HPDE6-E6E7 (cell line): ENCODE measurements around the gene INSR.
"Not testable (repeated sequence)": the region's sequence is repeated elsewhere in the genome, so short reads cannot be mapped to it uniquely, and the experiment has no call there.

Experiments used
- DNase-seq: peaks from one replicate; pipeline ENCODE4 v3.0.0; 2011; ENCODE audit warnings: missing footprints; ENCODE audit errors: extremely low spot score

The INSR gene

GRCh38 chr19:7258041-7258839 lies 36.0 kb downstream of the INSR start:
- no peak for DNase-seq

- DNase-seq, result no peak
Measured at GRCh38 chr19:7257148-7258040, 36.8 kb downstream of the INSR start.

GRCh38 chr19:7255631-7256030 lies 38.6 kb downstream of the INSR start:
- no peak for DNase-seq

GRCh38 chr19:7255119-7255518 lies 39.1 kb downstream of the INSR start:
- DNase-seq, result no peak

- DNase-seq, result no peak
Measured at GRCh38 chr19:7254590-7254989, 39.6 kb downstream of the INSR start.

- no peak for DNase-seq
Measured at GRCh38 chr19:7252364-7252763, 41.9 kb downstream of the INSR start.

- DNase-seq, result no peak
Measured at GRCh38 chr19:7251494-7251893, 42.7 kb downstream of the INSR start.

GRCh38 chr19:7250951-7251350 lies 43.3 kb downstream of the INSR start:
- no peak for DNase-seq

GRCh38 chr19:7250057-7250596 lies 44.1 kb downstream of the INSR start:
- DNase-seq, result no peak

GRCh38 chr19:7247155-7247554 lies 47.1 kb downstream of the INSR start:
- DNase-seq, result no peak

- no peak for DNase-seq
Measured at GRCh38 chr19:7246601-7247000, 47.6 kb downstream of the INSR start.

- DNase-seq, result no peak
Measured at GRCh38 chr19:7242601-7243258, 51.5 kb downstream of the INSR start.

- no peak for DNase-seq
Measured at GRCh38 chr19:7238051-7238450, 56.2 kb downstream of the INSR start.

GRCh38 chr19:7236153-7236552 lies 58.1 kb downstream of the INSR start:
- DNase-seq, result no peak

- DNase-seq, result no peak
Measured at GRCh38 chr19:7230826-7231225, 63.4 kb downstream of the INSR start.

- DNase-seq, result no peak
Measured at GRCh38 chr19:7229735-7230134, 64.5 kb downstream of the INSR start.

GRCh38 chr19:7228935-7229541 lies 65.2 kb downstream of the INSR start:
- no peak for DNase-seq

- DNase-seq, result no peak
Measured at GRCh38 chr19:7227735-7228134, 66.5 kb downstream of the INSR start.

- DNase-seq, result not testable (repeated sequence)
Measured at GRCh38 chr19:7227149-7227548, 67.1 kb downstream of the INSR start.

GRCh38 chr19:7226739-7227138 lies 67.5 kb downstream of the INSR start:
- DNase-seq, result no peak

- DNase-seq, result no peak
Measured at GRCh38 chr19:7225741-7226140, 68.5 kb downstream of the INSR start.

- no peak for DNase-seq
Measured at GRCh38 chr19:7224995-7225394, 69.2 kb downstream of the INSR start.
